HG02610 (cell line): ENCODE measurements around the gene CMTM8.
"Not testable (repeated sequence)": the region's sequence is repeated elsewhere in the genome, so short reads cannot be mapped to it uniquely, and the experiment has no call there.

Source experiments
- ATAC-seq: cut with Tn5 transposase; IDR thresholded peaks from one replicate; pipeline ENCODE4 v1.9.1; 2021; ENCODE audit warnings: mild to moderate bottlenecking, moderate library complexity; ENCODE audit not compliant: unreplicated experiment

Gene CMTM8

GRCh38 chr3:32238453-32239306 lies at the start of gene CMTM8:
Gene CMTM8 (plus strand): TSS chr3:32238680. CDS start chr3:32238973, 293 bp downstream.
- ATAC-seq = peak; percentile 64

- ATAC-seq = no peak
Measured at GRCh38 chr3:32189693-32190092, 48.8 kb upstream of the CMTM8 start.

GRCh38 chr3:32190556-32190955 lies 47.9 kb upstream of the CMTM8 start:
- not testable (repeated sequence) for ATAC-seq

- no peak for ATAC-seq
Measured at GRCh38 chr3:32193101-32193500, 45.4 kb upstream of the CMTM8 start.

GRCh38 chr3:32194653-32195052 lies 43.8 kb upstream of the CMTM8 start:
- no peak for ATAC-seq

GRCh38 chr3:32195995-32196540 lies 42.4 kb upstream of the CMTM8 start:
- no peak for ATAC-seq

GRCh38 chr3:32197991-32198390 lies 40.5 kb upstream of the CMTM8 start:
- ATAC-seq = no peak

- no peak for ATAC-seq
Measured at GRCh38 chr3:32198714-32199113, 39.8 kb upstream of the CMTM8 start.

GRCh38 chr3:32200490-32200889 lies 38.0 kb upstream of the CMTM8 start:
- no peak for ATAC-seq

- no peak for ATAC-seq
Measured at GRCh38 chr3:32200992-32201758, 37.3 kb upstream of the CMTM8 start.

GRCh38 chr3:32202496-32202895 lies 36.0 kb upstream of the CMTM8 start:
- ATAC-seq = no peak

- no peak for ATAC-seq
Measured at GRCh38 chr3:32203854-32204253, 34.6 kb upstream of the CMTM8 start.

GRCh38 chr3:32208447-32208846 lies 30.0 kb upstream of the CMTM8 start:
- ATAC-seq = no peak

GRCh38 chr3:32215185-32215584 lies 23.3 kb upstream of the CMTM8 start:
- ATAC-seq = no peak

GRCh38 chr3:32216172-32216783 lies 22.2 kb upstream of the CMTM8 start:
- no peak for ATAC-seq

GRCh38 chr3:32217339-32217738 lies 21.1 kb upstream of the CMTM8 start:
- ATAC-seq = no peak

GRCh38 chr3:32219537-32219936 lies 18.9 kb upstream of the CMTM8 start:
- no peak for ATAC-seq

GRCh38 chr3:32220006-32220405 lies 18.5 kb upstream of the CMTM8 start:
- no peak for ATAC-seq

GRCh38 chr3:32222950-32223349 lies 15.5 kb upstream of the CMTM8 start:
- ATAC-seq = no peak

- ATAC-seq = no peak
Measured at GRCh38 chr3:32224016-32224516, 14.4 kb upstream of the CMTM8 start.

GRCh38 chr3:32226875-32227500 lies 11.5 kb upstream of the CMTM8 start:
- ATAC-seq = no peak
